GM21367 (cell line): ENCODE results near the gene LKAAEAR1.
"Not testable (repeated sequence)": the region's sequence is repeated elsewhere in the genome, so short reads cannot be mapped to it uniquely, and the experiment has no call there.

Source experiments
- ATAC-seq: cut with Tn5 transposase; IDR thresholded peaks from one replicate; pipeline ENCODE4 v1.9.1; 2021; ENCODE audit not compliant: unreplicated experiment

Gene LKAAEAR1

DNA sequence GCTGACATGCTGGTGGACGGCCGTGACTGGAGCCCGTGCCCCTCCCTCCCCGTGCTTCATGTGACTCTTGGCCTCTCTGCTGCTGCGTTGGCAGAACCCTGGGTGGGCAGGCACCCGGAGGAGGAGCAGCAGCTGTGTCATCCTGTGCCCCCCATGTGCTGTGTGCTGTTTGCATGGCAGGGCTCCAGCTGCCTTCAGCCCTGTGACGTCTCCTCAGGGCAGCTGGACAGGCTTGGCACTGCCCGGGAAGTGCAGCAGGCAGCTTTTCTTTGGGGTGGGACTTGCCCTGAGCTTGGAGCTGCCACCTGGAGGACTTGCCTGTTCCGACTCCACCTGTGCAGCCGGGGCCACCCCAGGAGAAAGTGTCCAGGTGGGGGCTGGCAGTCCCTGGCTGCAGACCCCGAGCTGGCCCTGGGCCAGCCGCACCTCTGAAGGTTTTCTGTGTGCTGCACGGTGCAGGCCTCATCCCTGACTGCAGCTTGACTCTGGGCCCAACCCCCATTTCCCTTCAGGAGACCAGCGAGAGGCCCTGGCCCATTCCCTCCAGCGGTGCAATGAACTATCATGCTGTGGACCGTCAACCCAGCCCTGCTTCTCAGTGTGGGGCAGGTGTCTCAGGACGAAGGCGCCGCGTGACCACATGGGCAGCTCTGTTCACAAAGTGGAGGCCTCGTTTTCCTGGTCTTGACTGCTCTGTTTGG is 15.0 kb upstream of the LKAAEAR1 start:
- no peak for ATAC-seq

DNA sequence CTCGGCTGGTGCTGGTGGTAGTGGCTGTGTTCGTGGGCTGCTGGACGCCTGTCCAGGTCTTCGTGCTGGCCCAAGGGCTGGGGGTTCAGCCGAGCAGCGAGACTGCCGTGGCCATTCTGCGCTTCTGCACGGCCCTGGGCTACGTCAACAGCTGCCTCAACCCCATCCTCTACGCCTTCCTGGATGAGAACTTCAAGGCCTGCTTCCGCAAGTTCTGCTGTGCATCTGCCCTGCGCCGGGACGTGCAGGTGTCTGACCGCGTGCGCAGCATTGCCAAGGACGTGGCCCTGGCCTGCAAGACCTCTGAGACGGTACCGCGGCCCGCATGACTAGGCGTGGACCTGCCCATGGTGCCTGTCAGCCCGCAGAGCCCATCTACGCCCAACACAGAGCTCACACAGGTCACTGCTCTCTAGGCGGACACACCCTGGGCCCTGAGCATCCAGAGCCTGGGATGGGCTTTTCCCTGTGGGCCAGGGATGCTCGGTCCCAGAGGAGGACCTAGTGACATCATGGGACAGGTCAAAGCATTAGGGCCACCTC is 14.3 kb upstream of the LKAAEAR1 start:
- no peak for ATAC-seq

DNA sequence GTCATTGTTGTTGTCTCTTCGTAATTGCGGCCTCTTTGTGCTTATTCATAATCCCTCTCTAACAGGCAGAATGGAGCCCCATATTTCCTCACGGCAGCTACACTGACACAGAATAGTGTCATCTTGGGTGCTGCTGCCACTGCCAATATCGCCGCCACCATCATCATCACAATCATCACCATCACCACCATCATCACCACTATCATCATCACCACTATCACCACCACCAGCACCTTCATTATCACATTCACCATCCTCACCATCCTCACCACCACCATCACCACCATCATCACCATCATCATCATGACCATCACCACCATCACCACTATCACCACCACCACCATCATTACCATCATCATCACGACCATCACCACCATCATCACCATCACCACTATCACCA is 12.3 kb upstream of the LKAAEAR1 start:
- no peak for ATAC-seq

DNA sequence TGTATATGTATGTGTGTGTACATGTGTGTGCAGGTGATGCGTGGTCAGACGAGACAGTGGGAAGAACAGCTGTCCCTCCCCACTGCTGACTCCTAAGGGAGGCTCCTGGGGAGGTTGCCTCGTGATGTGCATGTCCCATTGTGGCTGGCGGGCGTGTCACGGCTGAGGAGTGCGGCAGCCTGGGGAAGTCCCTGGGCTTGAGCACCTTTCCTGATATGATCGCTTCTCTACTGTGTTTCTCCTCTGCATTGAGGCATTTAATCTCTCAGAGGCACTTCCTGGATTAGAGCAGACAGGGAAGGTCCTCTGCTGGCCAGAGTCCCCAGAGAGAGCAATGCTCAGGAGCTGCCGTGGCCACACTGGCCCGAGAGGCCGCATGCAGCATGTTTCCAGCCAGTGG is 11.7 kb upstream of the LKAAEAR1 start:
- ATAC-seq, result no peak

DNA sequence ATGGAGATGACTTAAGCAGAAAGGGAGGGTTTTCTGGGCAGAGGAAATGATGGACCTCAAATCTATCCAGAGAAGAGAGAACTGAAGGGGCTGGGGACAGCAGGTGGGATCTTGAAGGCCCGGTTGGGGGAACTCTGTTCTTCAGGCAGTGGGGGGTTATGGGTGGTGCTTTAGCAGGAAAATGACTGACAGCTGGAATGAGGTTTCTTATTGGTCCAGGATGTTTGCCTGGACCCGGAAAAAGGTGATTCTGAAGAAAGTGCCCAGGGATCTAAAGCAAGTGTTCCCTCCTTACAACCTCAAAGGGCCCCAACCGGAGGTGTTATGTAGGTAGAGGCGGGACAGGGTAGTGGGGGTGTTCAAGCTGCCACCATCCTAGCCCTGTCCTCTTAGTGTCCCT is 11.3 kb upstream of the LKAAEAR1 start:
- no peak for ATAC-seq

DNA sequence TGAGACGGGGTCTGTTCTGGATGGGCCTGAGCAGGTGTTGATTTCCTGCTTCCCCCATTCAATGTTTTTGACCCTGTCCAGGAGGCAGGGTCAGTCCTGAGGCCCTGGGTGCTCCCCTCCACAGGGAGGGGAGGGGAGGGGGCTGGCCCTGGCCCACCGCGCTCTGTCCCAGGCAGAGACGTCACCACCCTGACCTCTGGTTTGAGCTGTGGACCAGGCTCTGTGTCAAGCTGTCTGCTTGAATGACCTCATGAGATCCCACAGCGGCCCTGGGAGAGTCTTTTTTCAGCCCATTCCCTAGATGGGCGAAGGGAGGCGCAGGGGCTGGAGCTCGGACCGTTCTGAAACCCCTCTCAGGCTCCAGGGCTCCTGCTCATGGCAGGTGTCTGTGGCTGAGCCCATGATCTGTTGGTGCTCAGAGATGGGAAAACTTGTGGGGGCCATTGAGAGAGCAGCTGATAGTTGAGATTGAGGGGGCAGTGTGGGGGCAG is 8.9 kb upstream of the LKAAEAR1 start:
- ATAC-seq, result no peak

DNA sequence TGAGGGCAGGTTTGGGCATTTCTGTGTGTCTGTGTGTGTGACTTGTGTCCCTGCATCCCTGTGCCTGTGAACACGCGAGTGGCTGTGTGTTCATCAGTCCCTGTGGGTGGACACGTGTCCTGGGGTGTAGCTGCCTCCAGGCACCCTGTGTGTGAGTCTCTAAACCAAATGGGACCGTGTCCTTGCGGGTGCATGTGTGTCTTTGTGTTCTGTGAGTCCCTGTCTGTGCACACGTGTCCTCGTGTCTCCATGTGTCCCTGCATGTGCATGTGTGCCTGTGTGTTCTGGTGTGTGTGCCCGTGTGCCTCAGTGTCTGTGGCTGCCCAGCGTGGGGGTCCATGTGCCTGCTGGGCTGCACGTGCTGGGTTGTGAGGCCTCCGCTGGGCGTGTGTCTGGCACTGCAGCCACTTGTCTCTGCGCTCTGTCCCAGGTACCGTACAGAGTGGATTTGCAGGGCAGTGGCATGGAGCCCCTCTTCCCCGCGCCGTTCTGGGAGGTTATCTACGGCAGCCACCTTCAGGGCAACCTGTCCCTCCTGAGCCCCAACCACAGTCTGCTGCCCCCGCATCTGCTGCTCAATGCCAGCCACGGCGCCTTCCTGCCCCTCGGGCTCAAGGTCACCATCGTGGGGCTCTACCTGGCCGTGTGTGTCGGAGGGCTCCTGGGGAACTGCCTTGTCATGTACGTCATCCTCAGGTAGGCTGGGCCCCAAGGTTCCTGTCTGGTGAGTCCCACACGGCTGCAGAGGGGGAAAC is 8.2 kb upstream of the LKAAEAR1 start:
- ATAC-seq, result no peak

DNA sequence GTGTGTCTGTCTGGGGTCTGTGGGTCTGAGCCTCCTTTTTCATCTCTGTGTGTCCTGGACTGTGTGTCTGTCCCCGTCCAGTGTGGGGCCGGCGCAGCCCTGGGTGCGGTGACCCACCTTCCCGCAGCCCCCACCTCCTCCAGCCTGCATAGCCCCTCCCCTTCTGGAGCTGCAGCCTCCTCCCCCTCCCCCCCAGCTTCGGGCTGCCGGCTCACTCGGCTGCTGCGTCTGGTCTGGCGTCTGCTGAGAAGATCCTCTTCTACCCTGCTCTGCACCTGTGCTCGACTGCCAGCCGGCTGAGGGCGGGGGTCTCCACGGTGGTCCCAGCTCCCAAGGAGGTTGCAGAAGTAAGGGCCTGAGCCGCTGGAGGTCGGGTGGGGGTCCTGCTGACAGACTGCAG is 7.6 kb upstream of the LKAAEAR1 start:
- no peak for ATAC-seq

DNA sequence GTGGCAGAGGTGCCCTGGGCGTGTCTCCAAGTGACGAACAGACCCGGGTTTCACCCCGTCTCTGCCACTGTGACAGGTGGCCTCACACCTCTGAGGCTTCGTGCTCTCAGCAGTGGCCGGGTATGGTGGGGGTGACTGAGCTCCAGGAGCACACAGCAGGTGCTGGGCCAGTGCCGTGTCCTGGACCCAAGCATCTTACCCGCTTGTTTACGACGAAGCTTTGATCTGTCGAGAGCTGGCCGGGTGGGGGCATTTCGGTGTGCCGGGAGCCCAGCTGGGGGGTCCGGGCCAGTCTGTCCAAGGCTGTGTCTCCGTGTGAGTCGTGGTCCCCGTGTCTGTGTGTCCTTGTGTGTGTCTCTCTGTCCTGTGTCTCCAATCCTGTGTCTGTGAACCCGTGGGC is 7.1 kb upstream of the LKAAEAR1 start:
- no peak for ATAC-seq

DNA sequence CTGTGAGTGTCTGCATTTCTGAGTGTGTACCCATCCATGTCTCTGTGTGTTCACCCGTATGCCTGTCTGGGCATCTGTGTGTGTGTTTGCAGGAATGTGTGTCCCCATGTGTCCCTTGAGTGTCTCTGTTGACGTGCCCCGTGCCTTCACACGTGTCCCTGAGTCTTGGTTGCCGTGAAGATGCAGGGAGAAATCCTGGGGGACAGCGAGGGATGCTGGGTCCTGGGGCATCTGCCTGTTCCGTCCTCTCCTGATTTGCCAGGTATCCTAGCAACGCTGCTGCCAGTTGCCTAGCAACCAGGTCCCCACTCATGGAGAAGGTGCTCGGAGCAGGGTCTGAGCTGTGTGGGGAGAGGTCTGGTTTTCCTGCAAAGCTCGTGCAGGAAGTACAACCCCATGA is 6.0 kb upstream of the LKAAEAR1 start:
- ATAC-seq, result no peak

DNA sequence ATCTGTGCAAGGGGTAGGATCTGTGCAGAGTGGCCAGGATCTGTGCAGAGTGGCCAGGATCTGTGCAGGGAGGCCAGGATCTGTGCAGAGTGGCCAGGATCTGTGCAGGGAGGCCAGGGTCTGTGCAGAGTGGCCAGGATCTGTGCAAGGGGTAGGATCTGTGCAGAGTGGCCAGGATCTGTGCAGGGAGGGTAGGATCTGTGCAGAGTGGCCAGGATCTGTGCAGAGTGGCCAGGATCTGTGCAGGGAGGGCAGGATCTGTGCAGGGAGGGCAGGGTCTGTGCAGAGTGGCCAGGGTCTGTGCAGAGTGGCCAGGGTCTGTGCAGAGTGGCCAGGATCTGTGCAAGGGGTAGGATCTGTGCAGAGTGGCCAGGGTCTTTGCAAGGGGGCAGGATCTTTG is 4.4 kb upstream of the LKAAEAR1 start:
- not testable (repeated sequence) for ATAC-seq

DNA sequence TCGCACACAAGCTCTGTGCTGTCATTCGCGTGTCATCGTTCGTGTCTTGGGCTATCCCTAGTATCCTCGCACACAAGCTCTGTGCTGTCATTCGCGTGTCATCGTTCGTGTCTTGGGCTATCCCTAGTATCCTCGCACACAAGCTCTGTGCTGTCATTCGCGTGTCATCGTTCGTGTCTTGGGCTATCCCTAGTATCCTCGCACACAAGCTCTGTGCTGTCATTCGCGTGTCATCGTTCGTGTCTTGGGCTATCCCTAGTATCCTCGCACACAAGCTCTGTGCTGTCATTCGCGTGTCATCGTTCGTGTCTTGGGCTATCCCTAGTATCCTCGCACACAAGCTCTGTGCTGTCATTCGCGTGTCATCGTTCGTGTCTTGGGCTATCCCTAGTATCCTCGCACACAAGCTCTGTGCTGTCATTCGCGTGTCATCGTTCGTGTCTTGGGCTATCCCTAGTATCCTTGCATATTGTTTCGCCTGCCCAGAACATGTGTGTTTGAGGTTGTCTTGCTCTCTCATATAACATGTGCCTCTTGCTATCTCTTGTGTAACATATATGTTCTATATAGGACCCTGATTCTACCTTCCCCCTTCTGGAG is 3.1 kb upstream of the LKAAEAR1 start:
- ATAC-seq, result not testable (repeated sequence)

DNA sequence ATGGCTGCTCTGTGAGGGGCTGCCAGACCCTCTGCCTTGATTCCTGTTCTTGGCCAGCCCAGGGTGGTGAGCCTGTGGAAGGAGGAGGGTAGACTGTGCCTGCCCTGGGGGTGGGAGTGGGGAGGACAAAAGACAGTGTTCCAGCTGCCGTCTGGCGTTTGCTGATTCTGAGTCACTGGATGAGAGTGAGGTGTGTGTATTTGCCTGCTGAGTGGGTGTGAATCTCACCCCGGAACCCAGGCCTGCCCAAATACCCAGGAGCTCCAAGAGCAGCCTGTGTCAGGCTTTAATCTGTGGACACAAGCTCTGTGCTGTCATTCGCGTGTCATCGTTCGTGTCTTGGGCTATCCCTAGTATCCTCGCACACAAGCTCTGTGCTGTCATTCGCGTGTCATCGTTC is 2.6 kb upstream of the LKAAEAR1 start:
- ATAC-seq, result no peak

DNA sequence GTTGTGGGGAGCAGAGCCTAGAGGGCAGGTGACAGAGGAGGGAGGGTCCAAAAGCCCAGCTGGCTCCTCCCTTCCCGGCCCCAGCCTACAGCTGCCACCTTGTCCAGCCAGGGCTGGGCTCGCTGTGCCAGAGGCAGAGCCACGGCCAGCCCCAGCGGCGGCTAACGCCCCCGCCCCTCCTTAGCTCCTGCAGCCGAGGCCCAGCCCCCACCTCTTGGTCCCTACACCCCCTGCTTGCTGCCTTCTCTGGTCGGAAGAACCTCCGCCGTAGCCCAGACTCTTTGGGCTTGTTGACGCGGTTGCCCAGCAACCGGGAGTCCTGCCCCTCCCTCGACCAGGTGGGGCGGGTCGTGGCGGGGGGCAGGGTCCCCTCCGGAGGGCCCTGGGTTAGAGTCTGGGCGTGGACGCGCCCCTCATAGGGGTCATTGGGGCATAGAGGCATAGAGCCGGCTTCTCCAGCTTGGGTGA is 521 bp upstream of the LKAAEAR1 start:
- ATAC-seq, result no peak

DNA sequence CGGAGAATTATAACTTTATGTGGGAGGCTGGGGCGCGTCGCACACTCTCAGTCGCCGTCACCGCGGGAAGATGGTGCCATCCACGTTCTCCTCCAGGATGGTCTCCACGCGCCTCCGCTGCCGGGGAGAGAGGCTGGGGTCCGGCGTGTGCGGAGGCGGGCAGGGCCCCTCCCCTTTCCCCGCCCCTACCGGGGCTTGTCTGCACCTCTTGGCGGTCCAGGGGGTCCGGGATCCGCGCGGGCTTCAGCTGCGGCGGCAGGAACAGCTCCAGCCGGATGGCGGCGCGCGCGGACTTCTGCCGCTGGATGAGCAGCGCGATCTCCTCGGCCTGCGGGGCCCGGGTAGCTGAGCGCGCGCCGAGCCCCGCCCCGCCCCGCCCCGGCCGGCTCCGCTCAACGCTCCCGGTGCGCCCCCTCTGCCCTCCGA is 807 bp downstream of the LKAAEAR1 start:
- ATAC-seq, result no peak

DNA sequence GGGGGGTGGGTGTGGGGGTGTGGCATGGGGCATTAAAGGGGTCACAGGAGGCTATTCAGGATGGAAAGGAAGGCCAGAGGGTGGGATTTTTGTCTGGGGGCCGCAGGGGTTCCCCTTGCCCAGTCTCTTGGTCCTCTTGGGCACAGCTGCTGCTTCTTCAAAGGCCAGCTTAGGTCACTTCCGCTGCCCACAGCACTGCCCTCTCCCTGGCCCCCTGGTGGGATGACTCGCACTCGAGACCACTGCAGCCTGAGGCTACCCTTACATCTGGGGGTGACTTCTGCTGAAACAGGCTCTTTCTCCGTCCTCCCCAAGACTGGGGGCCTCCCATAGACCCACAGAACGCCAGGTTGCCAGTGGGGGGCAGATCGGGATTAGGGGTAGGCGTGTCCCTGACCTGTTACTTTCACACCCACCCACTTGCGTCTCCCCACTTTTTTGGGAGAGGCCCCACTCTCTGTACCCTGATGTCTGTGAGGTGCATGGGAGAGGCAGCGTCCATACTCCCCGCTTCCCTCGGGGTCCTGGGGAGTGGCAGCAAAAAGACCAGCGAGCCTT is 1.3 kb downstream of the LKAAEAR1 start:
- ATAC-seq, result no peak

DNA sequence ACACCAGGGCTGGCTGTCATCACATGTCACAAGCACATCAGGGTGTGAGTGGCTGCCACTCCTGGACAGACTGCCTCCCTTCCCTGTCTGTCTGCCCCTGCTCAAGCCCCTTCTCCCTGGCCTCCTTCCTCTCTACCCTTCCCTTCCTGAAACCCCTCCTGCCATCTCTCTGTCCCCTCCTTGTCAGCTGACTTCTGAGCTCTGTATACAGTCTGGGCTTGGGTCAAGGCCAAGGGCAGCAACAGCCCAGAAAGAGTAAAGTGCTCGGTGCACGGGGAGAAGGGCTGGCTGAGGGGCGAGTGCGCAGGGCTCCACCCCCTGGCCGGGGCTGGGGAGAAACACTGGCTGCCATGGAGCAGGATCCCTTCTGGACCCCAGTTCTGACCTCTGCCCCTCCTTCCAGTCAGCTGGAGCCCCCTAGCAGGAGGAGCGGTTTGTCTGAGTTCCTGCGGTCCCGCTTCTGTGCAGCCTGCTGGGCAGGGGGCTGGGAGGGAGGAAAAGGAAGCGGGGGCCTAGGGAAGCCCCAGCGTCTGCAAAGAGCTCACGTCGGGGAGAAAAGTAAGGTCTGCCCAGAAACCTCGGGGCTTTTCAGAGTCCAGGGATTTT is 2.0 kb downstream of the LKAAEAR1 start:
- ATAC-seq, result no peak

DNA sequence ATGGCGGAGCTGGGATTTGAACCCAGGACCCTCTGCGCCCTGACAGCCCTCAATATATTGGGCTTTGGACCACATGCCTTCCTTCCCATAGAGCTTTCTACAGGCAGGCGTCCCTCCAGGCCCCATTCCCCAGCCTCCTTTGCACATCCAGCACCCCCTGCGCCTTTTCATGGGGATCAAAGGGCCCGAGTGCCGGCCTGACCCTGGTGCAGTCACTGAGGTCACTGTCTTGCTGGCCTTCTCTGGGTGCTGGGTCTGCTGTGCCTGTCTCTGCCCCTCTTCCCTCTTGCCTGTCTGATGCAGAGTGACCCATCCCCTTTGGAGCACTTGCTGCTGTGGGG is 2.6 kb downstream of the LKAAEAR1 start:
- no peak for ATAC-seq

DNA sequence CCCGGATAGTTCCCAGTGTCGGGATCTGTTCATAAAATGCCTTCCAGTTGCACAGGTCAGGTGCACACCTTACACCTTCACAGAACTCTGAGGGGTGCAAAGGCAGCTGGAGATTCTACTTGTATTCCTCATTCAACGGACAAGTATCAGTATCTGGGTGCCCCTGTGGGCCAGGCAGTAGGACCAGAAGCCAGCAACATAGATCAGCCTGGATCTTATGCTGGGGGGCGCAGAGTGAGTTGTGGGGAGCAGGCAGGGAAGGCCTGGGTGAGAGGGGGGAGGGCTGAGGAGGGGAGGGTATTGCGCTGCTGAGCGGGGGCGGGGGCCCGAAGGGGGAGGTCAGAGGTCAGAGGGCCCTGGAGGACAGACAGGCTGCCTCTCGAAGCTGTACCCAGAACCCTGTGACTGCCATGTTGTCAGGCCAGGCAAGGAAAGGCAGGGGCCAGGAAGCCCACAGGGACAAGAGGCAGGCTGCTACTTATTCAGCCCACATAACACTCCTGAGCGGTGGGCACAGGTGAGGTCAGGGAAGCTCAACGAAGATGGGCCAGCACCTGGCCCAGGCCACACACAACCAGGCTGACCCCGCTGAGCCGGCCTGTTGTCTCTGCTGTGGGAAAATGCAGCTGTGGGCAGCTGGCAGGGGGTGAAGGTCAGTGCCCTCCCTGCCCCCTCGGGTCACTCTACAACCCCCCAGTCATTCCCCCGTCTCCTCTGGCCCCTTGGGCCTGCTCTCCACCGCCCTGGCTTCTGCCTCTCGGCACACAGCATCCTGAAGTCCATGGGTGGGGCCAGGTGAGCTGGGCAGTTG is 3.2 kb downstream of the LKAAEAR1 start:
- no peak for ATAC-seq
